22Rv1 (cell line): ENCODE data around the gene VILL.

Experiments used
- ZFX ChIP-seq: fragments of 450-650 bp; IDR thresholded peaks from 2 replicates; pipeline ENCODE4 v1.6.1; 2017; ENCODE audit warnings: antibody characterized with exemption, borderline replicate concordance
- TF ChIP-seq, protein P1 (sequence below): fragments of 450-650 bp; IDR thresholded peaks from 2 replicates; pipeline ENCODE4 v1.5.1; 2017; ENCODE audit warnings: mild to moderate bottlenecking

- TF ChIP-seq, protein P1, sequence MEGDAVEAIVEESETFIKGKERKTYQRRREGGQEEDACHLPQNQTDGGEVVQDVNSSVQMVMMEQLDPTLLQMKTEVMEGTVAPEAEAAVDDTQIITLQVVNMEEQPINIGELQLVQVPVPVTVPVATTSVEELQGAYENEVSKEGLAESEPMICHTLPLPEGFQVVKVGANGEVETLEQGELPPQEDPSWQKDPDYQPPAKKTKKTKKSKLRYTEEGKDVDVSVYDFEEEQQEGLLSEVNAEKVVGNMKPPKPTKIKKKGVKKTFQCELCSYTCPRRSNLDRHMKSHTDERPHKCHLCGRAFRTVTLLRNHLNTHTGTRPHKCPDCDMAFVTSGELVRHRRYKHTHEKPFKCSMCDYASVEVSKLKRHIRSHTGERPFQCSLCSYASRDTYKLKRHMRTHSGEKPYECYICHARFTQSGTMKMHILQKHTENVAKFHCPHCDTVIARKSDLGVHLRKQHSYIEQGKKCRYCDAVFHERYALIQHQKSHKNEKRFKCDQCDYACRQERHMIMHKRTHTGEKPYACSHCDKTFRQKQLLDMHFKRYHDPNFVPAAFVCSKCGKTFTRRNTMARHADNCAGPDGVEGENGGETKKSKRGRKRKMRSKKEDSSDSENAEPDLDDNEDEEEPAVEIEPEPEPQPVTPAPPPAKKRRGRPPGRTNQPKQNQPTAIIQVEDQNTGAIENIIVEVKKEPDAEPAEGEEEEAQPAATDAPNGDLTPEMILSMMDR = no peak
- no peak for TF ChIP-seq ZFX
Observed at GRCh38 chr3:37988931-37989525, 1.6 kb upstream of the VILL start.
